ENCODE data around the gene ZIM2. TPM values are rescaled to one million over a fixed set of nuclear protein-coding genes. Genes with fewer than 3 reads are reported as not detected.

Gene ZIM2
- total and polyA plus RNA-seq, 9 of the 15 experiments (the other 6 are each of a cell fraction or from before 2014, with no cell fraction given), result not detected

- no peaks in the 10 kb centered on the region for H3K9me3 ChIP-seq (replicated peaks; ENCODE audit: control insufficient read depth, insufficient read depth, low read depth, low read length)
- no peak overlapping the region for H3K4me3 ChIP-seq
- in situ Hi-C loops (cut with MboI) (no loop called here), intact Hi-C loops (cut with micrococcal nuclease) (no loop called here)
- WGBS (ENCODE audit: insufficient coverage, low coverage, missing lambda C conversion rate), result 5% methylated on average over 1 of the region's 1 CpG
- no peak overlapping the region for H2AFZ ChIP-seq (ENCODE audit: low read depth, low read length)
- no peak for ATAC-seq
- no peak overlapping the region for H3K27ac ChIP-seq (ENCODE audit: extremely low read depth, low read depth, low read length)
- H3K27me3 ChIP-seq (ENCODE audit: control insufficient read depth in 2 of 2, insufficient read depth in 2 of 2, low read length in 2 of 2), result no peaks in the 10 kb centered on the region
- ChIA-PET POLR2A (no interaction called here), CTCF (ENCODE audit: low intra/inter-chr PET ratio) (no interaction called here)
- TF ChIP-seq GTF2F1 (IDR thresholded peaks at IDR 0.05; ENCODE audit: low read depth, low read length), result no peak
- TF ChIP-seq FOXJ3 (CRISPR knock-in tag; IDR thresholded peaks at IDR 0.05), result no peak
- TF ChIP-seq CTCF (IDR thresholded peaks at IDR 0.05 in 2 of 3, conservative IDR thresholded peaks at IDR 0.05 in 1 of 3; ENCODE audit: insufficient read depth in 2 of 3, low read depth in 1 of 3, low read length in 3 of 3), result 0 out of 6 replicates have a peak, but pooled peaks of 1 of the 3 experiments have one; percentile 15
- TF ChIP-seq ZNF347 (CRISPR knock-in tag; IDR thresholded peaks at IDR 0.05; ENCODE audit: low read depth), result no peak
- H3K9ac ChIP-seq (ENCODE audit: insufficient read depth in 1 of 2, low read depth in 2 of 2, low read length in 2 of 2), result no peak overlapping the region
- H3K9me1 ChIP-seq (ENCODE audit: control insufficient read depth, insufficient read depth, low read length), result no peaks in the 10 kb centered on the region
- no peak overlapping the region for H3K4me2 ChIP-seq (ENCODE audit: insufficient read depth, low read length)
- H3K79me2 ChIP-seq (ENCODE audit: control insufficient read depth, insufficient read depth, low read length), result no peaks in the 10 kb centered on the region
- no peaks in the 10 kb centered on the region for H4K20me1 ChIP-seq (replicated peaks; ENCODE audit: control insufficient read depth, insufficient read depth, low read length)
- DNase-seq (ENCODE audit: extremely low read depth in 1 of 4, low spot score in 3 of 4), result no peak
- BruUV-seq (replicated peaks), result no TSS peak
- H3K36me3 ChIP-seq (ENCODE audit: control insufficient read depth, insufficient read depth, low read length), result no peaks in the 10 kb centered on the region
- no peaks in the 10 kb centered on the region; a peak in 1 of 5 replicates for H3K4me1 ChIP-seq (replicated peaks in 1 of 2; ENCODE audit: control insufficient read depth in 2 of 2, insufficient read depth in 2 of 2, low read length in 2 of 2)
- FAIRE-seq, result no peak
Measured at GRCh38 chr19:56764196-56764695, 76.3 kb downstream of the ZIM2 start.
